GM21390 (cell line): ENCODE data around the gene MRPL28.
"Not testable (repeated sequence)": the region's sequence is repeated elsewhere in the genome, so short reads cannot be mapped to it uniquely, and the experiment has no call there.

Experiments
- ATAC-seq: cut with Tn5 transposase; IDR thresholded peaks from one replicate; pipeline ENCODE4 v1.9.1; 2021; ENCODE audit not compliant: unreplicated experiment

MRPL28 gene

DNA sequence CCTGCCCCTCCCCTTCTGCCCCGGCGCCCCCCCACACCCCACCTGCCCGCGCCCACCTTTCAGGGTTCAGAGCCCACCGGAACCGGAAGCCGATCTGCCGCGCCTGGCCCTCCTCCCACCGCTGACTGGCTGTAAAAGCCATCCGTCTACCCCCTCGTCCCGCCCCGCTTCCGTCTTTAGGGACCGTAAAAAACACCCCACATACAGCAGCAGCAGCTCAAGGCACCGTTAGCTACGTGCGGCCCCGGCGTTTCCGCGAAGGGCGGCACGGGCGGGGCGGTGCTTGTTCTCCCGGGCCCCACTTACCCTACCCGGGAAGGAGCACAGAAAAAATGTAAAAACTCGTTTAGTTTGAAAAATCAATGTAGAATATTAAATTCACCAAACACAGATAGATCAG lies at the start of gene MRPL28:
TSS of gene MRPL28 (minus strand) at position 96 of the 400 bp plus-strand sequence. CDS start 320 bp downstream, outside the sequence.
- peak; percentile 73 for ATAC-seq

DNA sequence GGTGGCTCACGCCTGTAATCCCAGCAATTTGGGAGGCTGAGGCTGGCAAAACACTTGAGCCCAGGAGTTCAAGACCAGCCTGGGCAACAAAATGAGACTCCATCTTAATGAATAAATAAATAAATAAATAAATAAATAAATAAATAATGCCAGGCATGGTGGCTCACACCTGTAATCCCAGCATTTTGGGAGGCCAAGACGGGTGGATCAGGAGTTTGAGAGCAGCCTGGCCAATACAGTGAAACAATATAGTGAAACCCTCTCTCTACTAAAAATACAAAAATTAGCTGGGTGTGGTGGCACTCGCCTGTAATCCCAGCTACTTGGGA lies 44.8 kb upstream of the MRPL28 start:
- not testable (repeated sequence) for ATAC-seq

DNA sequence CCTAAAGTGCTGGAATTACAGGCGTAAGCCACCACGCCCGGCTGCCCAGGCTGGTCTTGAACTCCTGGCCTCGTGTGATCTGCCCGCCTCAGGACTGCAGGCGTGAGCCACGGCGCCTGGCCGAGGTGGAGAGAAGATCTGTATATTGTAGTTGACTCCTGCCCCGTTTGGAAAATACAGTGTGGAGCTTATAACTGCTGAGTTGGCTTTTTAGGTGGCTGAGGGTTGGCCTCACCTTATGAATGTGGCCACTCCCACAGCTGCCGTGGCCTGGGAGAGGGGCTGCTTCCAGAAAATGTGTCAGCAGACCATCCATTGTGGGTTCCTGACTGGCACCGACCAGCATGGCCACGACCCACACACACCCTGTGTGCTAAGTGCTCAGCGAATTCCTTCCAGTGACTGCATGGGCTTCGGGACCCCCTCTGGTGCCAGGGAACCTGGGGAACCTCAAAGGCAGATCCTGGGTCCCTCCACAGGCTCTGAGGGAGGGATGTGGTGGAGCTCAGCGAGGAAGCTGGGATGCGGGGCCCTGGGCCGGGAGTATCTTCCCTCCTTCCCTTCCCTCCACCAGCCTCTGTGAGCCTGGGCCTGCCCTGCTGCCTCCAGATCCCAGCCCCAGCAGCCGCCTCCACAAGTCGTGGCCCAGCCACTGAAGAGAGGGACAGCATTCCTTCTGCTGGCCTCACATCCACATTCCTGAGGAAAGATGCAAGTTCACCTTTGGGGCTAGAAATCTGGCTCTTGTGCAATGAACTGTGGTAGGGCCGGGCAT lies 44.2 kb upstream of the MRPL28 start:
- no peak for ATAC-seq

DNA sequence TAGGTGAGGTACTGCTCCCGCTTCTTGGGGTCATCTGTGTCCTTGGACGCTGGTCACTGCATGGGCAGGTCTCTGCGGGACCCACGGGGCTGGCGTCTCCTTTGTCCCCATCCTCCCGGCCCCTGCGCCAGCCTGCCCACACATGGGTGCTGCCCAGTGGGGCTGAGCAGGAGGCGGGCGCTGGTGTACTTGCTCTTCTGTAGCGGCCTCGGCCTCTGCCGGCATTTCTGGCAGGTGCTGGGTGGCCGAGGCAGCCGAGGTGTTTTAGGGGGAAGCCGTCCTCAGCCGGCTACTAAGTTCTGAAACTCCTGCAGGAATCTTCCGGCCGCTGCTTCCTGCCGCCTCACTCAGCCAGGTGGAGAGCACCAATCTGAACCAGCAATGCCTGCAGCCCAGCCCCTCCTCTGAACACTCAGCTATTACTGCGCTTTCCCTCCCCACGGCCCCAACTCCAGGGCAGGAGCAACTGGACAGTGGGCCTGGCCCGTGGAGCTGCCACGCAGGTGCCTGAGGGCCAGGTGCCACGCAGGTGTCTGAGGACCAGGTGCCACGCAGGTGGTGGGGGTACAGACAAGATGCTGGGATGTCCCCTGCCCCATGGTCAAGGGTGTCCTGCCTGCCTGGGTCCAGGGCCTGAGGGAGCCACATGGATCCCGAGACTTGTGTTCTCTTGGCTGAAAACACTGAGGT lies 41.4 kb upstream of the MRPL28 start:
- no peak for ATAC-seq

DNA sequence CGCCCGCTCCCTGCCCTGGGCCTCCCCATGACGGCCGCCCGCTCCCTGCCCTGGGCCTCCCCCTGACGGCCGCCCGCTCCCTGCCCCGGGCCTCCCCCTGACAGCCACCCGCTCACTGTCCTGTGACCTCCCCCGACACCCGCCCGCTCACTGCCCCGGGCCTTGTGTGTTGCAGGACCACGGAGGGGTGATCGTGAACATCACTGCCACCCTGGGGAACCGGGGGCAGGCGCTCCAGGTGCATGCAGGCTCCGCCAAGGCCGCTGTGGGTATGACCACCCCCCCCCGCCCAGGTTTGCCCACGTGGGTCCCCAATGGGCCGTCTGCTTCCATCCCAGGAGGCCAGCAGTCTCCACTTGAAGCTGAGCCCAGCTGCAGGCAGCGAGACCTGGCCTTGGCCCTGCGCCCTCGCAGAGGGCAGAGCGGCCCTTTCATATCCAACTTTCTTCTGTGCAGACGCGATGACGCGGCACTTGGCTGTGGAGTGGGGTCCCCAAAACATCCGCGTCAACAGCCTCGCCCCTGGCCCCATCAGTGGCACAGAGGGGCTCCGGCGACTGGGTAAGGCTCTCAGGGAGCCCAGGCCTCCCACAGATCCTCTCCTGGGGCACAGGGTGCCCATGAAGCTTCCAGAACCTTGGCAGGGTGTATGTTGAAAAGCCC lies 40.3 kb upstream of the MRPL28 start:
- no peak for ATAC-seq

DNA sequence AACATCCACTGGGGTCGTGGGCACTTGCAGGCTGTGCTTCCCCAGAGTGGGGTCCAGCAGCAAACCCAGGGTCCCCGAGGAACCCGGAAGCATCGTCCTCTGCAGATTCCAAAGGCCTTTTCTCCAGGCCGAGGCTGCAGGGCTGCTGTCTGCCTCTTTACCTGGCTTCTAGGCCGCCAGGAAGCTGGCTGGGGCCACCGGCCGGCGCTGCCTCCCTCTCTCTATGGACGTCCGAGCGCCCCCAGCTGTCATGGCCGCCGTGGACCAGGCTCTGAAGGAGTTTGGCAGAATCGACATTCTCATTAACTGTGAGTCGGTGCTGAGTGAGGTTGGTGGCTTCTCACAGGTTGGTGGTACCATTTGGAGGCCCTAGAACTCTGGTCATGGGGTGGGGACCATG lies 36.9 kb upstream of the MRPL28 start:
- ATAC-seq: no peak

DNA sequence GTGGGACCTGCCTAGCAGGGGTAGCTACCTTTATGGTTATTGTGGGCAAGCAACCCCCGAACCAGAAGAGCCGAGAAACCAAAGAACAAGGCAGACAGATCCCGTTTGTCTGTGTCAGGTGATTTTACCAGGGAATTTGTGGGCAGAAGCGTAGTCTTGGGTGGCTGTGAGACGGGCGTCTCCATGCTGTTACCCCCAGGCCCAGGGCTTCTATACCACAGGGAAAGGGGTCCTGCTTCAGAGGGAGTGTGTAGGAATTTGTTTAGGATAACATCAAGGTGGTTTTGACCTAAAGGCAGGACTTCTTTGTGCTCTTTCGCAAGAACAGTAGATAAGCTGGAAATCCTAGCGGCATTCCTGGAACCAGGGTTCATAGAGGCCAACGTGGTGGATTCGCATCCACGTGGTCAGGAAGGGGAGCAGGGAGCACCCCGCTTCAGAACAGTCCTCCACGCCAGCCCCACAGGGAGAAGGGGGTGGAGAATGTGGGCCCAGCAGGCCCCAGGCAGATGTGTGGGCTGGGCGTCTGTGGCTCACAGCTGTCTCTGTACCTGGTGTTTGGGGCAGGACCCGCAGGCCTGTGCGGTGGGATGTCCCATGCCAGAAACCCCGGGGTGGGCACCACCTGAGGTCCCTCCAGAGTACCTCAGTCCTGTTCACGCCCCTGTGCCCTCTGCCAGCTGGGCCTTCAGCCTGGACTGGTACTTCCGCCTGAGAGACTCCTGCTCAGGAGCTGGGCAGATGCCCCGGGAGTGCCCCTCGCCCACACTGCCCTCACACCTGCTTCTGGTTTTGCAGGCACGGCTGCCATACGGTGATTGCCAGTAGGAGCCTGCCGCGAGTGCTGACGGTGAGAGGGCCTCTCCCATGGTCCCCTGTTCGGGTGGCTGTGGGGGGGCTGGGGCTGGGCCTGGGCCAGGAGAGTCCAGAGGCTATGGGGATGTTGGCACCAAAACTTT lies 35.5 kb upstream of the MRPL28 start:
- ATAC-seq: no peak

- ATAC-seq: no peak
These were observed 34.7 kb upstream of the MRPL28 start for GRCh38 chr16:404971-405486.

DNA sequence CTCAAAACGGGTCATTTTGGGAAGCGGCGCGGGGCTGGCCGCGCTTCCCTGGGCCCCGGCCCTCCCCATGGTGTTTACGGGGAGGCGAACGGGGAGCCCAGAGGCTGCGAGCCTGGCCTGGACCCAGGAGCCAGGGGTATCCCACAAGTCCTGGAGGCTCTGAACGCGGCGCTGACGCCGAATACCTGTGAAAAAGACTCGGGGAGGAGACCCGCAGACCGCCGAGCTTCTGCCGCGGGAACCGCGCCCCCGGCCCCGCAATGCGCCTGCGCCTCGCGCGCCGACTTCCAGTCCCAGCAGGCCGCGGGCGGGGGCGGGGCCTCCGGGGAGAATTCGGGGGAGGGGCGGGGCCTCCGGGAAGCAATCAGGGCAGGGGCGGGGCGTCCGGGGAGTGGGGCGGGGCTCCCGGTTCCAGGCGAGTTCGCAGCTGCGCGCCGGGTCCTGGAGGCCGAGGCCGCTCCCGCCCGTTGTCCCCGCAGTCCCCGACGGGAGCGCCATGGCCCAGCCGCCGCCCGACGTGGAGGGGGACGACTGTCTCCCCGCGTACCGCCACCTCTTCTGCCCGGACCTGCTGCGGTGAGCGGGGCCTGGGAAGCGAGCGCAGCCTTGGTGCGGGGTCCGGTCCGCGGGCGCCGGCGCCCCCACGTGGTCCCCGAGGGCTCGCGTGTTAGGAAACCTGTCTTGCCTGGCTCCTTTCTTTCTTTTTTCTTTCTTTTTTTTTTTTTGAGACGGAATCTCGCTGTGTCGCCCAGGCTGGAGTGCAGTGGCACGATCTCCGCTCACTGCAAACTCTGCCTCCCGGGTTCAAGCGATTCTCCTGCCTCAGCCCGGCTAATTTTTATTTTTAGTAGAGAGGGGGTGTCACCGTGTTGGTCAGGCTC lies 31.4 kb upstream of the MRPL28 start, which contains the start of gene DECR2:
TSS of gene DECR2 (plus strand) at position 418 of the 881 bp plus-strand sequence. CDS start at position 497, 79 bp downstream.
- peak; percentile 46 for ATAC-seq

- ATAC-seq: no peak
These were observed 29.8 kb upstream of the MRPL28 start for GRCh38 chr16:400061-400591.

GRCh38 chr16:399340-400019 lies 29.1 kb upstream of the MRPL28 start:
- no peak for ATAC-seq

DNA sequence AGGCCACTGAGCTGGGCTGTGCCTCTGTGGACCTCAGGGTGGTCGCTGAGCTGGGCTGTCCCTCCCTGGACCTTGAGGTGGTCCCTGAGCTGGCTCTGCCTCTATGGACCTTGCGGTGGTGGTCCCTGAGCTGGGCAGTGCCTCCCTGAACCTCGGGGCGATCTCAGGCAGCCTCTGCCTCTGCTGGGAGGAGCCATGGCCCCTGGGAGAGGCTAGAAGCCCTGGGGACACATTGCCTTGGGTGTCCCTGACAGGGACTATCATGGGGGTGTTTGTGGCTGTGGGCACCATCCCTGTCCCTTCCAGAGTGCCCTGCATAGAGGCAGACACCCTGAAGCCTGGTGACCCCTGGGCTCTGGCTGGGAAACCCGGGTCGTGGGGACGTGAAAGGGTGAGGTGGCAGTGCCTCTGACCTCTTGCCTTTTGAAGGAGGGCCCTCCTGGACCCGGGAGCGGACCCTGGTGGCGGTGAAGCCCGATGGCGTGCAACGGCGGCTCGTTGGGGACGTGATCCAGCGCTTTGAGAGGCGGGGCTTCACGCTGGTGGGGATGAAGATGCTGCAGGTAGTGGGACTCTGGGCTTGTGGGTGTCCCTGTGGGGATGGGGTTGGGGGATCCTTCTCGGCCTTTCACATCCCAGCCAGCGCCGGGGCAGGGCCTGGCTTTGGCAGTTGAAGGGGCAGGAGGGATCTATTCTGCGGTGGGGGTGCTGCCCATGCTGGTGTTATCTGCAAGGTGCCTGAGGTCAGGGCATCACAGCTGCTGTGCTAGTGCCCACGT lies 28.4 kb upstream of the MRPL28 start:
- no peak for ATAC-seq

DNA sequence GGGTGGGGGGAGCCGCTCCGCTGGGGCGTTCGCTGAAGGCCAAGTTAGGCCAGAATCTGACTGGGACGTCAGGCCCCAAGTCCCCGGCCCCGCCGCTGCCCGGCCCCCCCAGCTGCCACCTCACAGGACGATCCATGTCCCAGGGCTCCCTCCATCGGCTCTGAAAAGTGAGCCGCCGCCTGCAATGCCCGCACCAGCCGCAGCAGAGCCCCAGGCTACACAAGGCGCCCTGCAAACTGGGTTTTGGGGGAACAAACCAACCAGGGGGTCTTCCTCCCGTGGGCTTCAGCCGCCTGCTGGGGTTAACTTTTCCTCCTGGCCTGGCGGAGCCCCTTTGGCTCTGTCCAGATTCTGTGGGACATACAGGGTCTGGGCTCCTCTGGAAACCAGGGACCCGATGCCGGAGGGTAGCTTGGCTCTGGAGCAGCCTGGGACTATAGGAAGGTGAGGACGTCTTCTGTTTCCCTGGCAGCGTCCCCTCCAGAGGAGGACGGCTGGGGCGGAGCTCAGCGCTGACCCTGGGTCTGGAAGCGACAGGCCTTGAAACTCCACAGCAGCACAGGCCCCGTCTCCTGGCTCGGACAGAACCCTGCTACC lies 27.5 kb upstream of the MRPL28 start:
- ATAC-seq: no peak

DNA sequence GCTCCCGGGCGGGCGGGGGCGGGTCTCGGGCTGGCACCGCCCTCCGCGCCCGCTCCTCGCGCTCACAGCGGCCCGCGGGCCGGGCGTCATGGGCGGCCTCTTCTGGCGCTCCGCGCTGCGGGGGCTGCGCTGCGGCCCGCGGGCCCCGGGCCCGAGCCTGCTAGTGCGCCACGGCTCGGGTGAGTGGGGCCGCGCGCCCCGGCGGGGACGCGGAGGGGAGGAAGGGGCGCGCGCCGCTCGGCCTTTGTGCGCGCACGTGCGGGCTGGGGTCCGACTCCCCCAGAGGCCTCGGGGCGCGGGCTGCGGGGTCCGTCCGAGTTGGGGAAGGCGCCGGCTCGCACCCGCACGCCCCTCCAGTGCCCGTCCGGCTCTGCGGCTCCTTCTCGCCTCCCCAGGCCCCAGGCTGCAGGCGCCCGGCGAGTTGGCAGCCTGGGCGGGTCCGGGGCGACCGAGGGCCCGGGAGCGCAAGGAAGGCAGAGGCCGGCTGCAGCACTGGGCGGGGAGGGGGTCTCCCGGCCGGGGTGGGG lies 26.9 kb upstream of the MRPL28 start, which contains the start of gene NME4:
TSS of gene NME4 (plus strand) at position 65 of the 527 bp plus-strand sequence. CDS start at position 89, 24 bp downstream.
- ATAC-seq: no peak

DNA sequence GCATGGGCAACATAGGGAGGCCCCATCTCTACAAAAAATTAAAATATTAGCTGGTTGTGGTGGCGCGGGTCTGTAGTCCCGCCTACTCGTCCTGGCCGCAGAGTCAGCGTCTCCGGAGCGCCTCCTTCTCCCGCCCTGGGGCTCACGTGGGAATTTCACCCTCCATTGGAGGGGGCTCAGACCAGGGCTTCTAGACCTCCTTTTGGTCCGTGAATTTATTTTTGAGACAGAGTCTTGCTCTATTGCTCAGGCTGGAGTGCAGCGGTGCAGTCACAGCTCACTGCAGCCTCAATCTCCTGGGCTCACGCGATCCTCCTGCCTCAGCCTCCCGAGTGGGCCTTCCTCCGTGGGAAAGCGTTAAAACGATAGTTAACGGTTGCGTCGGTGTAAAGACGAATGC lies 26.3 kb upstream of the MRPL28 start:
- no peak for ATAC-seq

DNA sequence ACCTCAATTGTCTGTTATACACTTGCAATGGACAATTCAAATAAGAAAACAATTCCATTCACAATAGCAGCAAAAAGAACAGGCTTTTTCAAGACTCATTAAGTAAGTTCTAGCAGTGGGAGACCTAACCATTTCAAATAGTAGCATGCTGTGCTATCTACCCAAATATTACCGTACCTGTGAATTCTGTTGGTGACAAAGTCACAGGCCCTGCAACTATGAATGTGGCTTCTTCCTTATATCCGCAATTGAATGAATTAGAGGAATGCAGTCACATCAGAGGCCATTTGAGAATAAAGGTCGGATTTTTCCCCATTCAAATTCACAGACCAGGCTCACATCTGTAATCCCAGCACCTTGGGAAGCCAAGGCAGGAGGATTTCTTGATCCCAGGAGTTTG lies 25.9 kb upstream of the MRPL28 start:
- ATAC-seq: no peak

GRCh38 chr16:392450-393030 lies 22.2 kb upstream of the MRPL28 start:
- ATAC-seq: no peak
